K562 (cell line): ENCODE measurements around the gene POLR1D. TPM values are rescaled to one million over a fixed set of nuclear protein-coding genes. Genes with fewer than 3 reads are reported as not detected.

Experiments used
- ATAC-seq: fragments of 200-7000 bp; cut with Tn5 transposase; 3 replicates; pipeline ENCODE4 v1.9.1; 2020; ENCODE audit warnings: moderate library complexity
- BruUV-seq: library from RNA; stranded (reverse); fragments of 400-500 nt; replicated peaks from 2 replicates; lab custom pipeline; 2021; lab: Mats Ljungman, UMichigan
- CTCF ChIA-PET: fragments of 300-600 bp; formaldehyde crosslinking; extraction: SDS; loops from one replicate; lab custom pipeline; 2021; ENCODE audit warnings: low intra/inter-chr PET ratio; lab: Yijun Ruan, JAX
- POLR2A ChIA-PET: fragments of 300-600, 350-650 bp; sonication (Branson Sonifier 250); formaldehyde crosslinking; extraction: SDS; loops from one replicate; lab custom pipeline; 2021; ENCODE audit warnings: antibody characterized with exemption, inconsistent platforms; lab: Yijun Ruan, JAX
- DNase-seq, 4 experiments: peaks; one replicate each; pipeline versions ENCODE4 v3.0.0 to v3.0.0-alpha.2; 2011 to 2018; ENCODE audit warnings: low spot score in 3 of 4, mixed read lengths in 3 of 4; ENCODE audit errors: extremely low read depth in 1 of 4
- FAIRE-seq: peaks from 2 replicates; lab custom pipeline; 2011; peaks lifted over from hg19 to GRCh38; lab: Jason Lieb, UNC
- H2AFZ ChIP-seq: 2 replicates; pipeline ENCODE4 v1.6.0; 2011; ENCODE audit warnings: low read depth, low read length, control low read depth, inconsistent platforms
- H3K27ac ChIP-seq: fragments of 200-600 bp; 3 replicates; pipeline ENCODE4 v1.8.0; 2011; ENCODE audit warnings: low read depth, mild to moderate bottlenecking, control low read depth, inconsistent platforms, low read length, moderate library complexity, mixed read lengths; ENCODE audit errors: extremely low read depth
- H3K27me3 ChIP-seq, 2 experiments: fragments of 300-600 bp in 1 of 2; 2 replicates in 1 of 2; 3 replicates in 1 of 2; pipeline versions ENCODE4 v1.6.0 to v1.8.0; 2011; ENCODE audit warnings: inconsistent platforms in 2 of 2, low read length in 2 of 2, mild to moderate bottlenecking in 1 of 2, mixed read lengths in 1 of 2, moderate library complexity in 1 of 2; ENCODE audit not compliant: control insufficient read depth in 2 of 2, insufficient read depth in 2 of 2
- H3K36me3 ChIP-seq: fragments of 300-600 bp; 3 replicates; pipeline ENCODE4 v1.8.0; 2011; ENCODE audit warnings: mild to moderate bottlenecking, low read length, inconsistent platforms; ENCODE audit not compliant: control insufficient read depth, insufficient read depth
- H3K4me1 ChIP-seq, 2 experiments: fragments of 200-600 bp in 1 of 2; replicated peaks in 1 of 2; 2 replicates in 1 of 2; 3 replicates in 1 of 2; pipeline versions ENCODE4 v1.5.1 to v1.8.0; 2011; ENCODE audit warnings: inconsistent platforms in 2 of 2, low read length in 2 of 2, mild to moderate bottlenecking in 1 of 2, mixed read lengths in 1 of 2, moderate library complexity in 1 of 2; ENCODE audit not compliant: control insufficient read depth in 2 of 2, insufficient read depth in 2 of 2
- H3K4me2 ChIP-seq: 2 replicates; pipeline ENCODE4 v1.6.1; 2011; ENCODE audit warnings: low read length, control low read depth, inconsistent platforms, mixed read lengths; ENCODE audit not compliant: insufficient read depth
- H3K4me3 ChIP-seq: fragments of 200-600 bp; sonication (generic), shearing (Covaris generic); 2 replicates; pipeline ENCODE4 v1.5.1; 2016; ENCODE audit warnings: control low read depth, inconsistent platforms
- H3K79me2 ChIP-seq: fragments of 200-600 bp; 3 replicates; pipeline ENCODE4 v1.8.0; 2011; ENCODE audit warnings: low read length, inconsistent platforms; ENCODE audit not compliant: control insufficient read depth, insufficient read depth
- H3K9ac ChIP-seq, 2 experiments: 2 replicates each; pipeline versions ENCODE4 v1.6.0 to v1.6.1; 2011; ENCODE audit warnings: low read depth in 2 of 2, low read length in 2 of 2, control low read depth in 1 of 2, inconsistent platforms in 1 of 2, mild to moderate bottlenecking in 1 of 2, mixed read lengths in 1 of 2; ENCODE audit not compliant: insufficient read depth in 1 of 2
- H3K9me1 ChIP-seq: one replicate; pipeline ENCODE4 v1.6.0; 2011; ENCODE audit warnings: inconsistent platforms, mild to moderate bottlenecking, low read length, moderate library complexity; ENCODE audit not compliant: control insufficient read depth, insufficient read depth
- H3K9me3 ChIP-seq: replicated peaks from 2 replicates; pipeline ENCODE4 v1.5.1; 2011; ENCODE audit warnings: low read depth, low read length, inconsistent platforms; ENCODE audit not compliant: control insufficient read depth, insufficient read depth
- H4K20me1 ChIP-seq: replicated peaks from 2 replicates; pipeline ENCODE4 v1.6.1; 2011; ENCODE audit warnings: low read length, inconsistent platforms, mixed read lengths; ENCODE audit not compliant: control insufficient read depth, insufficient read depth
- CBX1 ChIP-seq: sonication (generic); IDR thresholded peaks from 2 replicates; pipeline ENCODE4 v1.6.1; 2016; ENCODE audit warnings: antibody characterized with exemption, low read depth, mild to moderate bottlenecking
- HCFC1 ChIP-seq: IDR thresholded peaks from 2 replicates; pipeline ENCODE4 v1.6.1; 2012; ENCODE audit warnings: low read depth, low read length, improper control_type of control experiment
- HNRNPL ChIP-seq: fragments of 200-400 bp; formaldehyde crosslinking; IDR thresholded peaks from 2 replicates; pipeline ENCODE4 v1.6.1; 2017; ENCODE audit warnings: low read depth, mild to moderate bottlenecking, low read length
- MCM2 ChIP-seq: fragments of 450-650 bp; IDR thresholded peaks from 2 replicates; pipeline ENCODE4 v1.6.1; 2017; ENCODE audit warnings: low read depth, mild to moderate bottlenecking
- NBN ChIP-seq: fragments of 450-650 bp; IDR thresholded peaks from 2 replicates; pipeline ENCODE4 v1.6.1; 2016; ENCODE audit warnings: low read depth, mild to moderate bottlenecking
- NCOA4 ChIP-seq: fragments of 450-650 bp; IDR thresholded peaks from 2 replicates; pipeline ENCODE4 v1.6.1; 2018; ENCODE audit warnings: mild to moderate bottlenecking; ENCODE audit not compliant: partially characterized antibody
- SAP30 ChIP-seq: fragments of 200-600 bp; sonication (generic); IDR thresholded peaks from 2 replicates; pipeline ENCODE4 v1.6.1; 2012; ENCODE audit warnings: borderline replicate concordance, low read depth, mild to moderate bottlenecking, moderate library complexity, low read length, control low read depth, inconsistent platforms; ENCODE audit not compliant: insufficient read depth, poor library complexity, severe bottlenecking
- SMAD3 ChIP-seq: fragments of 450-650 bp; formaldehyde crosslinking; conservative IDR thresholded peaks from 2 replicates; pipeline ENCODE4 v1.4.0; 2020; ENCODE audit warnings: mild to moderate bottlenecking
- ZNF717 ChIP-seq: fragments of 250-450 bp; sonication (Bioruptor Pico); IDR thresholded peaks from 2 replicates; pipeline ENCODE4 v1.5.0; 2021
- ZNF785 ChIP-seq: fragments of 250-450 bp; sonication (Bioruptor Pico); IDR thresholded peaks from 2 replicates; pipeline ENCODE4 v1.4.0; 2020; ENCODE audit warnings: mild to moderate bottlenecking
- WGBS: fragments of 100-300 bp; shearing (Covaris generic); methylation state at CpG from one replicate; pipeline ENCODE4 v1.1.6; 2016; ENCODE audit warnings: low coverage, mixed read lengths; ENCODE audit not compliant: insufficient coverage; ENCODE audit errors: missing lambda C conversion rate; 5-methylcytosine and 5-hydroxymethylcytosine counted together
- in situ Hi-C: fragments of 300-500 bp; cut with MboI; formaldehyde crosslinking; loops from 4 replicates; pipeline ENCODE4 v1.15.0; 2018; ENCODE audit warnings: inconsistent platforms, mixed read lengths
- intact Hi-C: fragments of 100-400 bp; cut with micrococcal nuclease; formaldehyde crosslinking; loops from 2 replicates; pipeline ENCODE4 v1.14.2; 2022
- polyA plus RNA-seq, 8 experiments: library from polyadenylated mRNA; depleted of rRNA in 4 of 8; stranded (reverse) in 5 of 8; unstranded in 3 of 8; fragments of >200 nt; fragmentation: Nextera tagmentation in 2 of 8; fragmentation: Illumina TruSeq in 1 of 8; extraction: Ambion mirVana in 2 of 8; extraction: Trizol in 1 of 8; gene quantifications; 2 replicates each; pipeline versions ENCODE4 v1.2.1 to v1.2.3, GENCODE V29; 2011 to 2014; ENCODE audit warnings: inconsistent platforms in 1 of 8, missing spikeins in 1 of 8
- total RNA-seq, 7 experiments: library from RNA; depleted of rRNA in 6 of 7; stranded (reverse); fragments of >200 nt in 6 of 7; fragmentation: Illumina TruSeq in 2 of 7; extraction: Trizol in 2 of 7; gene quantifications; 2 replicates each; pipeline versions ENCODE4 v1.2.1 to v1.2.3, GENCODE V29; 2011 to 2021; ENCODE audit warnings: low replicate concordance in 1 of 7
- TF ChIP-seq, protein P1 (sequence below): IDR thresholded peaks from 2 replicates; pipeline ENCODE4 v1.6.1; 2012; ENCODE audit warnings: low read depth, low read length, improper control_type of control experiment, borderline replicate concordance
- TF ChIP-seq, protein P2 (sequence below): conservative IDR thresholded peaks from 2 replicates; pipeline ENCODE4 v1.6.1; 2011; ENCODE audit warnings: low read depth, mild to moderate bottlenecking, low read length; ENCODE audit not compliant: control insufficient read depth
- TF ChIP-seq, protein P3 (sequence below): fragments of 450-650 bp; IDR thresholded peaks from 2 replicates; pipeline ENCODE4 v1.6.1; 2016

Gene POLR1D
- total and polyA plus RNA-seq, 9 of the 15 experiments (the other 6 are each of a cell fraction or from before 2014, with no cell fraction given), result 107 to 188 (median 145) TPM

DNA sequence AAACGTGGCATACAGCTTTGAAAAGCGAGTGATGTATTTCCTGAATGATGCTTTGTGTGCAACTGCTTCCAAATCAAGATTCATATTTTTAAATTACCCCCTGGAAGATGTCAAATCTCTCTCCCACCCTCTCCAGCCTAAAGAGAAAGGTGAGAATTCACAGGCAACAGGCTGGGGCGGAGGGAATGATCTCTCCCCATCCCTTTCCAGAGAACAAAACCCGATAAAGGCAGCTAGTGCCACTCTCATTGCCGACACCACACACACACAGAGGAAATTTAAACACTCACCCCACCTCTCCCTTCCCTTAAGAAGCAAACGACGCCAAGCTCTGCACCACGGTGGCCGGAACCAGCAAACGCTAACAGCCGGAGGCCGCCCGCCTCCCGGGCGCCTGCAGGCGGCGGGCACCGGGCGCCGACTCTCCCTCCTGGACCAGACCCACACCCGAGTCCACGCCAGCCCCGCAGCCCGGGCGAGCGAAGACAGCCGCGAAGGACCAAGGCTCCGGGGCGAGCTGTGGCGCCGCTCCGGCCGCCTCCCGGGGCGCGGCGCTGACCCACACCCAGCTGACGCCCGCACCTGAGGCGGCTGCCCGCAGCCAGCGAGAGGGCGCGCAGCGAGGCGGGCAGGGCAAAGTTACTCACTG, 1.8 kb upstream of the POLR1D start:
- FAIRE-seq (no peak), DNase-seq (peak in 1 of 4 experiments; percentile 22), ATAC-seq (peak; percentile 27)
- ChIA-PET POLR2A (interaction anchor here (0.5 to 1.5 kb wide), 7 partner anchors 10 to 652 kb away, joined by 3 to 8 read pairs (median 3); no protein-coding TSS in a partner anchor), CTCF (no interaction called here)
- Histone ChIP-seq H3K9me3 (no peaks in the 10 kb centered on the region), H3K4me3 (peak overlapping the region; percentile 98), H3K27me3 (no peaks in the 10 kb centered on the region), H4K20me1 (no peaks in the 10 kb centered on the region), H3K4me1 (peaks cover 14 to 15% of the 10 kb centered on the region in 2 experiments; a peak in 3 of 5 replicates), H3K79me2 (peaks cover 53% of the 10 kb centered on the region), H2AFZ (peak overlapping the region; percentile 63), H3K36me3 (peaks cover 22% of the 10 kb centered on the region), H3K27ac (peak overlapping the region; percentile 55; the same call in 1 of the 3 replicates), H3K9ac (peak overlapping the region; percentile 61 to 91), H3K4me2 (peak overlapping the region; percentile 80), H3K9me1 (no peaks in the 10 kb centered on the region)
- in situ Hi-C loops (no loop called here), intact Hi-C loops (no loop called here)
- no TSS peak for BruUV-seq
- 0% methylated on average over 21 of the region's 47 CpGs for WGBS
- TF ChIP-seq HNRNPL, result peak; percentile 63; the same call in 1 of the 2 replicates
- TF ChIP-seq, protein P1, sequence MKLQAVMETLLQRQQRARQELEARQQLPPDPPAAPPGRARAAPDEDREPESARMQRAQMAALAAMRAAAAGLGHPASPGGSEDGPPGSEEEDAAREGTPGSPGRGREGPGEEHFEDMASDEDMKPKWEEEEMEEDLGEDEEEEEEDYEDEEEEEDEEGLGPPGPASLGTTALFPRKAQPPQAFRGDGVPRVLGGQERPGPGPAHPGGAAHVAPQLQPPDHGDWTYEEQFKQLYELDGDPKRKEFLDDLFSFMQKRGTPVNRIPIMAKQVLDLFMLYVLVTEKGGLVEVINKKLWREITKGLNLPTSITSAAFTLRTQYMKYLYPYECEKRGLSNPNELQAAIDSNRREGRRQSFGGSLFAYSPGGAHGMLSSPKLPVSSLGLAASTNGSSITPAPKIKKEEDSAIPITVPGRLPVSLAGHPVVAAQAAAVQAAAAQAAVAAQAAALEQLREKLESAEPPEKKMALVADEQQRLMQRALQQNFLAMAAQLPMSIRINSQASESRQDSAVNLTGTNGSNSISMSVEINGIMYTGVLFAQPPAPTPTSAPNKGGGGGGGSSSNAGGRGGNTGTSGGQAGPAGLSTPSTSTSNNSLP, result no peak
- no peak for TF ChIP-seq NCOA4
- TF ChIP-seq ZNF717 (CRISPR knock-in tag), result no peak
- peak; percentile 53 for TF ChIP-seq SAP30
- no peak for TF ChIP-seq MCM2
- TF ChIP-seq HCFC1, result no peak
- TF ChIP-seq CBX1, result 0 out of 2 replicates have a peak, but pooled peaks have one; percentile 7
- no peak for TF ChIP-seq NBN
- TF ChIP-seq, protein P2, sequence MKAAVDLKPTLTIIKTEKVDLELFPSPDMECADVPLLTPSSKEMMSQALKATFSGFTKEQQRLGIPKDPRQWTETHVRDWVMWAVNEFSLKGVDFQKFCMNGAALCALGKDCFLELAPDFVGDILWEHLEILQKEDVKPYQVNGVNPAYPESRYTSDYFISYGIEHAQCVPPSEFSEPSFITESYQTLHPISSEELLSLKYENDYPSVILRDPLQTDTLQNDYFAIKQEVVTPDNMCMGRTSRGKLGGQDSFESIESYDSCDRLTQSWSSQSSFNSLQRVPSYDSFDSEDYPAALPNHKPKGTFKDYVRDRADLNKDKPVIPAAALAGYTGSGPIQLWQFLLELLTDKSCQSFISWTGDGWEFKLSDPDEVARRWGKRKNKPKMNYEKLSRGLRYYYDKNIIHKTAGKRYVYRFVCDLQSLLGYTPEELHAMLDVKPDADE, result no peak
- no peak for TF ChIP-seq SMAD3
- TF ChIP-seq, protein P3, sequence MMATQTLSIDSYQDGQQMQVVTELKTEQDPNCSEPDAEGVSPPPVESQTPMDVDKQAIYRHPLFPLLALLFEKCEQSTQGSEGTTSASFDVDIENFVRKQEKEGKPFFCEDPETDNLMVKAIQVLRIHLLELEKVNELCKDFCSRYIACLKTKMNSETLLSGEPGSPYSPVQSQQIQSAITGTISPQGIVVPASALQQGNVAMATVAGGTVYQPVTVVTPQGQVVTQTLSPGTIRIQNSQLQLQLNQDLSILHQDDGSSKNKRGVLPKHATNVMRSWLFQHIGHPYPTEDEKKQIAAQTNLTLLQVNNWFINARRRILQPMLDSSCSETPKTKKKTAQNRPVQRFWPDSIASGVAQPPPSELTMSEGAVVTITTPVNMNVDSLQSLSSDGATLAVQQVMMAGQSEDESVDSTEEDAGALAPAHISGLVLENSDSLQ, result no peak
- TF ChIP-seq ZNF785, result no peak
